HG02623 (cell line): ENCODE data around the gene FAM107A.

Source experiments
- ATAC-seq: cut with Tn5 transposase; IDR thresholded peaks from one replicate; pipeline ENCODE4 v1.9.1; 2021; ENCODE audit warnings: moderate library complexity; ENCODE audit not compliant: unreplicated experiment

Gene FAM107A

GRCh38 chr3:58577269-58577821 is at the start of gene FAM107A:
TSS of gene FAM107A (minus strand) at chr3:58577391. CDS start at chr3:58569860, 7,531 bp downstream.
- no peak for ATAC-seq

GRCh38 chr3:58625196-58625824 is 48.1 kb upstream of the FAM107A start:
- ATAC-seq = no peak

- ATAC-seq = no peak
Observed at GRCh38 chr3:58624550-58624949, 47.4 kb upstream of the FAM107A start.

GRCh38 chr3:58623961-58624360 is 46.8 kb upstream of the FAM107A start:
- no peak for ATAC-seq

- no peak for ATAC-seq
Observed at GRCh38 chr3:58623478-58623877, 46.3 kb upstream of the FAM107A start.

- no peak for ATAC-seq
Observed at GRCh38 chr3:58622892-58623291, 45.7 kb upstream of the FAM107A start.

- ATAC-seq = no peak
Observed at GRCh38 chr3:58622436-58622835, 45.2 kb upstream of the FAM107A start.

- ATAC-seq = no peak
Observed at GRCh38 chr3:58621086-58621830, 44.1 kb upstream of the FAM107A start.

- no peak for ATAC-seq
Observed at GRCh38 chr3:58620421-58620820, 43.2 kb upstream of the FAM107A start.

GRCh38 chr3:58617338-58617761 is 40.2 kb upstream of the FAM107A start:
- no peak for ATAC-seq

- no peak for ATAC-seq
Observed at GRCh38 chr3:58613236-58614132, 36.3 kb upstream of the FAM107A start.

- no peak for ATAC-seq
Observed at GRCh38 chr3:58612830-58613229, 35.6 kb upstream of the FAM107A start.

- ATAC-seq = no peak
Observed at GRCh38 chr3:58609990-58610389, 32.8 kb upstream of the FAM107A start.

GRCh38 chr3:58608648-58609047 is 31.5 kb upstream of the FAM107A start:
- ATAC-seq = no peak

GRCh38 chr3:58607816-58608215 is 30.6 kb upstream of the FAM107A start:
- no peak for ATAC-seq

- ATAC-seq = no peak
Observed at GRCh38 chr3:58606693-58607092, 29.5 kb upstream of the FAM107A start.

- no peak for ATAC-seq
Observed at GRCh38 chr3:58604031-58604430, 26.8 kb upstream of the FAM107A start.

GRCh38 chr3:58603606-58604005 is 26.4 kb upstream of the FAM107A start:
- ATAC-seq = no peak

GRCh38 chr3:58597770-58598310 is 20.6 kb upstream of the FAM107A start:
- ATAC-seq = no peak

- no peak for ATAC-seq
Observed at GRCh38 chr3:58596834-58597518, 19.8 kb upstream of the FAM107A start.
